Measurements from ENCODE around the gene SLC7A9.

Gene SLC7A9

DNA sequence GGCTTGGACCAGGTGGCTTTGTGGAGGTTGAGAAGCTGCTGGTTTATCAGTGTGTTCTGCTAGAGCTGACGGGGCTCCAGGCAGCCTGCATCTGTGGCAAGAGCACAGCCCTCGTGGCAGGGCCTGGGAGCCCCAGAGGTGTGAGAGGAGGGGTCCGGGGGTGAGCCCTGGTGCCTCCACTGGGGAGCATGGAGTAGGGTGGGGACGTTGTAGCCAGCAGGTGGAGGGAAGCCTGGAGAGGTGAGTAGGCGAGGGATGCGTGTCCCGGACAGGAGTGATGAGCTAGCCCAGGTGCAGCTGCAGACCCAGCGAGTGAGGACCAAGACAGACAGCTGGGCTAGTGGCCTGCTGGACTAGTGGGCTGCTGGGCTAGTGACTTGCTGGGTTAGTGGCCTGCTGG is 51.0 kb downstream of the SLC7A9 start:
- Histone ChIP-seq H3K36me3 (no peaks in the 10 kb centered on the region), H3K4me3 (ENCODE audit: low read depth, low read length) (no peak overlapping the region), H3K9me3 (ENCODE audit: severe bottlenecking) (no peaks in the 10 kb centered on the region), H3K27me3 (ENCODE audit: insufficient read depth, low read depth, severe bottlenecking) (no peaks in the 10 kb centered on the region), H3K27ac (no peak overlapping the region)
- no peak for DNase-seq
- TF ChIP-seq, protein P1, sequence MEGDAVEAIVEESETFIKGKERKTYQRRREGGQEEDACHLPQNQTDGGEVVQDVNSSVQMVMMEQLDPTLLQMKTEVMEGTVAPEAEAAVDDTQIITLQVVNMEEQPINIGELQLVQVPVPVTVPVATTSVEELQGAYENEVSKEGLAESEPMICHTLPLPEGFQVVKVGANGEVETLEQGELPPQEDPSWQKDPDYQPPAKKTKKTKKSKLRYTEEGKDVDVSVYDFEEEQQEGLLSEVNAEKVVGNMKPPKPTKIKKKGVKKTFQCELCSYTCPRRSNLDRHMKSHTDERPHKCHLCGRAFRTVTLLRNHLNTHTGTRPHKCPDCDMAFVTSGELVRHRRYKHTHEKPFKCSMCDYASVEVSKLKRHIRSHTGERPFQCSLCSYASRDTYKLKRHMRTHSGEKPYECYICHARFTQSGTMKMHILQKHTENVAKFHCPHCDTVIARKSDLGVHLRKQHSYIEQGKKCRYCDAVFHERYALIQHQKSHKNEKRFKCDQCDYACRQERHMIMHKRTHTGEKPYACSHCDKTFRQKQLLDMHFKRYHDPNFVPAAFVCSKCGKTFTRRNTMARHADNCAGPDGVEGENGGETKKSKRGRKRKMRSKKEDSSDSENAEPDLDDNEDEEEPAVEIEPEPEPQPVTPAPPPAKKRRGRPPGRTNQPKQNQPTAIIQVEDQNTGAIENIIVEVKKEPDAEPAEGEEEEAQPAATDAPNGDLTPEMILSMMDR (IDR thresholded peaks at IDR 0.05; ENCODE audit: low read depth, low read length), result no peak

DNA sequence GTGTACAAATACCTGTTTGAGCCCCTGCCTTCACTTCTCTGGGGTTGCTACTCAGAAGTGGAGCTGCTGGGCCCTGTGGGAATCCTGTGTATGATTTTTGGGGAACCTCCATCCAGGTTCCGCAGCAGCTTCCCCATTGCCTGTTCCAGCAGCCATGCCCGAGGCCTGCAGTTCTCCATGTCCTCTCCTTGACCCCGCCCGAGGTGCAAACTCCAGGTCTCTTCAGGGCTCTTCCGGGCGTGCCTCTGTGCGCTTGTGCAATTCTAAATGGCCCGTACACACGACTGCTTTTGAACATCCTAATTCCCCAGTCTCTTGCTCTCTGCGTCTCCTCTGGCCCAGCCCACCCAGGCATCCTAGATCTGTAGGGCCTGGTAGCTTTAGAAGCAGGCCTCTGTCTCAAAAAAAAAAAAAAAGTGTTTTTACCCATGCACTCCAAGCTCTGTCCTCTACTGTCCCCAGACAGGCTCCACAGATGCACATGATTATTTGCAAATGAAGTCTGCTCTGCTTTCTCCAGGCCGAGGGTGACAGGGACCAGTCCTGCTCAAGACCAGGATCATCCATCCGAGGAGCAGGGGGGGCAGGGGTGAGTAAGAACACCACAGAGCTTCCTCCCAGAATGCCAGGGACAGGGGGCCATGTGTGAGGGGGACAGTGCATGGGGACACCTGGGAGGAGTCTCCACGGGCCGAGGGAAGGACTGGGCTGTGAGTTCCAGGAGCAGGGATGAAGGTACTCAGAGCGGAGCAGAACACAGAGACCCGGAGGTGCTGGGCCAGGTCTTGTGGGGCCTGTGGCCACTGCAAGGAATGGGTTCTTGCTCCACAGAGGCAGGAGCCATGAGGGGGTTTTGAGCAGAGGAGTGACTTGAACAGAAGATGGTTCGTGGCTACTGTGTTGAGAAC is 51.7 kb downstream of the SLC7A9 start:
- H3K36me3 ChIP-seq, result no peaks in the 10 kb centered on the region
- H3K27me3 ChIP-seq (ENCODE audit: insufficient read depth, low read depth, severe bottlenecking), result no peaks in the 10 kb centered on the region
- no peak for DNase-seq
- no peaks in the 10 kb centered on the region for H3K9me3 ChIP-seq (ENCODE audit: severe bottlenecking)
- H3K27ac ChIP-seq, result no peak overlapping the region
- TF ChIP-seq, protein P1 (IDR thresholded peaks at IDR 0.05; ENCODE audit: low read depth, low read length), result no peak
- H3K4me3 ChIP-seq (ENCODE audit: low read depth, low read length), result no peak overlapping the region

DNA sequence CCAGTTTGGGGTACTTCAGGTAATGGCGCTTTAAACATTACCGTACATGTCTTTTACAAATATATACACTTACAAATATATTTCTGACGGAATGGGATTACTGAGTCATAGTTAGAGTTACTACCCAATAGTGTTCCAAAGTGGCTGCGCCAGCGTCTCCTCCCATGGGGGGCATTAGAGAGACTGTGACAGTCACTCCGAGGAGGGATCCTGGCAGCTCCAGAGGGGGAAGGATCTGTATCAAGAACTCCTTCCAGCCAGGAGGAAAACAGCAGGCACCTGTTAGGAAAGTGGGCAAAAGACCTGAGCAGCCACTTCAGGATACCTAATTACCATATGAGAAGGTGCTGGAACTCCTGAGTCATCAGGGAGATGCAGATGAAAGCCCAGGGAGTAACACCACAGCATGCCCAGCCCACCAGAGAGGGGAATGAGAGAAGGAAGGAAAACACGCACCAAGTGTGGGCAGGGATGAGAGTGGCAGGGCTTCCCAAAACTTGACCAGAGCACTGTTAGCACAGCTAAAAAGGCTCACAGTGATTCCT is 52.9 kb downstream of the SLC7A9 start:
- TF ChIP-seq, protein P1 (IDR thresholded peaks at IDR 0.05; ENCODE audit: low read depth, low read length), result no peak
- H3K27ac ChIP-seq, result no peak overlapping the region
- H3K36me3 ChIP-seq, result no peaks in the 10 kb centered on the region
- no peak for DNase-seq
- no peaks in the 10 kb centered on the region for H3K9me3 ChIP-seq (ENCODE audit: severe bottlenecking)
- H3K27me3 ChIP-seq (ENCODE audit: insufficient read depth, low read depth, severe bottlenecking), result no peaks in the 10 kb centered on the region
- H3K4me3 ChIP-seq (ENCODE audit: low read depth, low read length), result no peak overlapping the region

DNA sequence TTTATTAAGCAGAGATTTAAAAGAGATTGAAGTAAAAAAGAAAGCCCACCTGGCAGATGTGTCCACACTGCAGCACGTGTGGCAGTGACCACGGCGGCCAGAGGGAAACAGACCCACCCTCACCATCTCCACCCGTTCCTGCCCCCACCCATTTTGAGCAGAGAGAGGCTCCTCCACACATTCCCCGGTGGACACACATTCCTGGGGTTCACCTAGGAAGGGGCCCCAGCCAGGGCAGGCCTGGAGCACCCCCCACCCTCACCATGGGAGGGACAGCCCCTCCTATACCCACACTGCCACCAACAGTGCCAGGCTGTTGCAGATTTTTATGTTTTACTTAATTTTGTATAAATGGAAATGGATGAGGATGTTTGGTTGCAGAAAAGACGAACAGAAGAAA is 54.9 kb downstream of the SLC7A9 start:
- Histone ChIP-seq H3K36me3 (no peaks in the 10 kb centered on the region), H3K9me3 (ENCODE audit: severe bottlenecking) (no peaks in the 10 kb centered on the region), H3K27me3 (ENCODE audit: insufficient read depth, low read depth, severe bottlenecking) (no peaks in the 10 kb centered on the region), H3K4me3 (ENCODE audit: low read depth, low read length) (no peak overlapping the region), H3K27ac (no peak overlapping the region)
- TF ChIP-seq, protein P1 (IDR thresholded peaks at IDR 0.05; ENCODE audit: low read depth, low read length), result no peak
- no peak for DNase-seq

- no peaks in the 10 kb centered on the region for H3K9me3 ChIP-seq (ENCODE audit: severe bottlenecking)
- no peak overlapping the region for H3K27ac ChIP-seq
- TF ChIP-seq, protein P1 (IDR thresholded peaks at IDR 0.05; ENCODE audit: low read depth, low read length), result no peak
- DNase-seq, result no peak
- H3K27me3 ChIP-seq (ENCODE audit: insufficient read depth, low read depth, severe bottlenecking), result no peaks in the 10 kb centered on the region
- no peaks in the 10 kb centered on the region for H3K36me3 ChIP-seq
- no peak overlapping the region for H3K4me3 ChIP-seq (ENCODE audit: low read depth, low read length)
Measured at GRCh38 chr19:32813862-32814425, 55.6 kb downstream of the SLC7A9 start.
